ENCODE data around the gene DUT.

- TF ChIP-seq CTCF (IDR thresholded peaks at IDR 0.05; ENCODE audit: poor library complexity) (no peak), EZH2phosphoT487 (IDR thresholded peaks at IDR 0.05; ENCODE audit: low read depth, severe bottlenecking, unreplicated experiment) (no peak)
Measured at GRCh38 chr15:48381861-48382260, 50.6 kb downstream of the DUT start.
